ENCODE data around the gene SMURF1.

GRCh38 chr7:99122762-99123161 lies 21.1 kb downstream of the SMURF1 start:
- no peak for TF ChIP-seq TAF1 (IDR thresholded peaks at IDR 0.05; ENCODE audit: borderline replicate concordance, insufficient read depth, low read length)
- no peak for TF ChIP-seq REST (IDR thresholded peaks at IDR 0.05; ENCODE audit: insufficient read depth in 1 of 2, low read depth in 2 of 2, low read length in 2 of 2)

Measured in PFSK-1 (cell line).